ENCODE measurements around the gene MX2.

The MX2 gene

GRCh38 chr21:41458559-41458958 is 96.7 kb downstream of the MX2 start:
- DNase-seq (ENCODE audit: insufficient read length, low spot score), result no peak
- FAIRE-seq, result no peak

All from GM19239 (cell line).